Measurements from ENCODE around the gene IL7R.

Gene IL7R

GRCh38 chr5:35921930-35922329, 65.2 kb downstream of the IL7R start:
- DNase-seq: no peak

GRCh38 chr5:35922468-35922867, 65.8 kb downstream of the IL7R start:
- no peak for DNase-seq

- DNase-seq: no peak
These were observed 67.6 kb downstream of the IL7R start for GRCh38 chr5:35924122-35924949.

GRCh38 chr5:35924950-35925722, 68.4 kb downstream of the IL7R start:
- DNase-seq: no peak

- DNase-seq: no peak
These were observed 69.8 kb downstream of the IL7R start for GRCh38 chr5:35926389-35927051.
